Measurements from ENCODE around the gene POLR3B. TPM values are rescaled to one million over a fixed set of nuclear protein-coding genes. Genes with fewer than 3 reads are reported as not detected.

Gene POLR3B
- total RNA-seq, 1 donor from 2014 or later = 15.2 TPM

- Mint-ChIP-seq H3K4me3 (no peak overlapping the region), H3K36me3 (ENCODE audit: low read depth) (no peaks in the 10 kb centered on the region), H3K9me3 (no peaks in the 10 kb centered on the region), H3K27ac (ENCODE audit: unreplicated experiment) (no peak overlapping the region), H3K27me3 (ENCODE audit: low read depth) (no peaks in the 10 kb centered on the region), H3K4me1 (peaks cover 8% of the 10 kb centered on the region)
- no peak for TF ChIP-seq CTCF (conservative IDR thresholded peaks at IDR 0.05)
- DNase-seq (ENCODE audit: low read depth, low spot score) = no peak
These were observed 13.4 kb upstream of the POLR3B start for GRCh38 chr12:106344131-106344530.

- Mint-ChIP-seq H3K4me1 (peaks cover 8% of the 10 kb centered on the region), H3K9me3 (no peaks in the 10 kb centered on the region), H3K4me3 (no peak overlapping the region), H3K27ac (ENCODE audit: unreplicated experiment) (no peak overlapping the region), H3K36me3 (ENCODE audit: low read depth) (no peaks in the 10 kb centered on the region), H3K27me3 (ENCODE audit: low read depth) (no peaks in the 10 kb centered on the region)
- DNase-seq (ENCODE audit: low read depth, low spot score) = peak; percentile 16
- TF ChIP-seq CTCF (conservative IDR thresholded peaks at IDR 0.05) = peak; percentile 54
These were observed 11.8 kb upstream of the POLR3B start for GRCh38 chr12:106345746-106346145.

- Mint-ChIP-seq H3K4me3 (no peak overlapping the region), H3K36me3 (ENCODE audit: low read depth) (no peaks in the 10 kb centered on the region), H3K27me3 (ENCODE audit: low read depth) (no peaks in the 10 kb centered on the region), H3K4me1 (no peaks in the 10 kb centered on the region), H3K27ac (ENCODE audit: unreplicated experiment) (no peak overlapping the region), H3K9me3 (no peaks in the 10 kb centered on the region)
- no peak for DNase-seq (ENCODE audit: low read depth, low spot score)
- no peak for TF ChIP-seq CTCF (conservative IDR thresholded peaks at IDR 0.05)
These were observed 9.1 kb upstream of the POLR3B start for GRCh38 chr12:106348411-106348810.

GRCh38 chr12:106353175-106353574 is 4.4 kb upstream of the POLR3B start:
- Mint-ChIP-seq H3K4me3 (no peak overlapping the region), H3K4me1 (peaks cover 9% of the 10 kb centered on the region), H3K36me3 (ENCODE audit: low read depth) (no peaks in the 10 kb centered on the region), H3K27me3 (ENCODE audit: low read depth) (no peaks in the 10 kb centered on the region), H3K27ac (ENCODE audit: unreplicated experiment) (no peak overlapping the region), H3K9me3 (no peaks in the 10 kb centered on the region)
- DNase-seq (ENCODE audit: low read depth, low spot score) = no peak
- no peak for TF ChIP-seq CTCF (conservative IDR thresholded peaks at IDR 0.05)

- Mint-ChIP-seq H3K36me3 (ENCODE audit: low read depth) (no peaks in the 10 kb centered on the region), H3K27me3 (ENCODE audit: low read depth) (no peaks in the 10 kb centered on the region), H3K4me3 (peak overlapping the region; percentile 88), H3K9me3 (no peaks in the 10 kb centered on the region), H3K4me1 (peaks cover 15% of the 10 kb centered on the region), H3K27ac (ENCODE audit: unreplicated experiment) (peak overlapping the region; percentile 78)
- TF ChIP-seq CTCF (conservative IDR thresholded peaks at IDR 0.05) = no peak
- DNase-seq (ENCODE audit: low read depth, low spot score) = no peak
These were observed 1.1 kb downstream of the POLR3B start for GRCh38 chr12:106358396-106359241.
